ENCODE data around the gene SS18. TPM values are rescaled to one million over a fixed set of nuclear protein-coding genes. Genes with fewer than 3 reads are reported as not detected.

The SS18 gene
- total and polyA plus RNA-seq, 8 donors: 17.0 to 38.0 (median 20.2) TPM

DNA sequence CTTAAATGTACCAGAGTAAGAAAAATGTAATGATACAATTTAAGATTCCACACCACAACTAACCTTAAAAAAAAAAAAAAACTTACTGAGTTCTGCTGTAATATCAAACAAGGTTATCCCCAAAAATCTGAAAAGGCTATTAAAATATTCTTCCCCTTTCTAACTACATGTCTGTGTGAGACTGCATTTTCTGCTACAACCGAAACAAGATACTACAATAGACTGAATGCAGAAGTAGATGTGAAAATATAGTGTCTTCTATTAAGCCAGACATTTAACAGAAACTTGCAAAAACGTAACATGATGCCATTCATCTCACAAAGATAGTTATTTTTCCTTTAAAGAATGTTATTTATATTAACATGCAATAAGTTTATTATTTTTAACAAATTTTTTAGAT lies 16.2 kb downstream of the SS18 start:
- intact Hi-C loops (cut with DNase I): no loop called here
- FAIRE-seq (peak; percentile 76), DNase-seq (no peak), ATAC-seq (peak in 2 of 4 donors; percentile 8 to 36)
- WGBS, 2 donors: 55 to 64% methylated on average over 2 of the region's 2 CpGs
- no peaks in the 10 kb centered on the region for H3K9me3 ChIP-seq
- peaks cover 11 to 19% (median 17%) of the 10 kb centered on the region in 3 donors for H3K4me1 ChIP-seq
- no peak for TF ChIP-seq CTCF (IDR thresholded peaks at IDR 0.05)
- H3K27ac ChIP-seq: no peak overlapping the region
- no peaks in the 10 kb centered on the region for H3K27me3 ChIP-seq
- H3K36me3 ChIP-seq: peaks cover 0 to 19% (median 0%) of the 10 kb centered on the region in 3 donors
- H3K4me3 ChIP-seq: no peak overlapping the region

DNA sequence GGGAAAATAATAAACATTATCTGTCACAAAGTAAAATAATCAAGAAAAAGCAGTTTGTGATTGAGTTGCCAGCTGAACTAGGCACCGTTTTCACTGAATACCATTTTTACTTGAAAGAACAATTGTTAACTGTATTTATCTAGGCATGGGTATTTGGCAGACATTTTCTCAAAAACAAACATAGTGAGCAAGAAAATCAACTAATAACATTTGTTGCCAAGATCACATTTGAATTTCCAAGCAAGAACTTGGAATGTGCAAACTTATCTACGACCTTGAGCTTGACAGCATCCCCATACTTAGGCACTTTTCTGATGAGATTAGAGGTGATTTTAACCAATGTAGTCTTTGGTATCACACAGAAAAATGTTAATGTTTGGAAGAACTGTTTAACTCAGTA lies 16.7 kb downstream of the SS18 start:
- H3K36me3 ChIP-seq: peaks cover 0 to 21% (median 0%) of the 10 kb centered on the region in 3 donors
- TF ChIP-seq CTCF (IDR thresholded peaks at IDR 0.05): no peak
- ATAC-seq (peak; percentile 81 to 92 (median 90)), FAIRE-seq (no peak), DNase-seq (no peak)
- no peak overlapping the region for H3K4me3 ChIP-seq
- peak overlapping the region in 1 of 4 donors; percentile 21 for H3K27ac ChIP-seq
- peaks cover 11 to 19% (median 17%) of the 10 kb centered on the region in 3 donors for H3K4me1 ChIP-seq
- intact Hi-C loops (cut with DNase I): no loop called here
- H3K9me3 ChIP-seq: no peaks in the 10 kb centered on the region
- 7 to 15% methylated on average over 2 of the region's 2 CpGs for WGBS, 2 donors
- no peaks in the 10 kb centered on the region for H3K27me3 ChIP-seq

- Histone ChIP-seq H3K9me3 (no peaks in the 10 kb centered on the region), H3K4me1 (peaks cover 11 to 19% (median 17%) of the 10 kb centered on the region in 3 donors), H3K27ac (no peak overlapping the region), H3K4me3 (no peak overlapping the region), H3K36me3 (peaks cover 0 to 30% (median 3%) of the 10 kb centered on the region in 3 donors), H3K27me3 (no peaks in the 10 kb centered on the region)
- no peak for DNase-seq
- 99 to 100% methylated on average over 2 of the region's 2 CpGs for WGBS, 2 donors
- intact Hi-C loops (cut with DNase I): no loop called here
- no peak for FAIRE-seq
- no peak for ATAC-seq
- TF ChIP-seq CTCF (IDR thresholded peaks at IDR 0.05): no peak
Measured at GRCh38 chr18:26071725-26072124, 18.7 kb downstream of the SS18 start.

GRCh38 chr18:26071020-26071419 lies 19.4 kb downstream of the SS18 start:
- Histone ChIP-seq H3K4me1 (peaks cover 11 to 19% (median 17%) of the 10 kb centered on the region in 3 donors), H3K9me3 (no peaks in the 10 kb centered on the region), H3K27ac (no peak overlapping the region), H3K4me3 (no peak overlapping the region), H3K36me3 (peaks cover 0 to 30% (median 3%) of the 10 kb centered on the region in 3 donors), H3K27me3 (no peaks in the 10 kb centered on the region)
- no peak for ATAC-seq
- no peak for TF ChIP-seq CTCF (IDR thresholded peaks at IDR 0.05)
- no peak for DNase-seq
- no peak for FAIRE-seq
- intact Hi-C loops (cut with DNase I): no loop called here

DNA sequence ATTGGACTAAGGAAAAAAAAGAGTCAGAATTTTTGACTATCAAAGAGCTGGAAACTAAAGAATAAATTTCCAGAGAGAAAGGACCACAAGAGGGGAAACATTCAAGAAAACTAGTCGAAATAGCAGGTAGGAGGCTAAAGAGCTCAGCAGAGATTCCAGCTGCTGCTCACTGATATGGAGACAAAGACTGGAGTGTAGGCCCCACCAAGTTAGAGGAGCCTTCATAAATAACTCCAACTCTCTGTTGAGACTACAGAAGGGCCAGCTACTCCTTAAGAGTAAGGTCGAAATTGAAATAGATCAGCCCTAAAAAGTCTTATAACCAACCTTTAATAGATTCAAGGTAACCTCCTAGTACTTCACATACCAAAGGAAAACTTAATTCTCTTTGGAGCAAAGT lies 31.1 kb downstream of the SS18 start:
- TF ChIP-seq CTCF (IDR thresholded peaks at IDR 0.05): no peak
- FAIRE-seq: no peak
- no peak for DNase-seq
- H3K9me3 ChIP-seq: no peaks in the 10 kb centered on the region
- H3K36me3 ChIP-seq: peaks cover 0 to 6% (median 0%) of the 10 kb centered on the region in 3 donors
- WGBS, 2 donors: 75 to 82% methylated on average over 2 of the region's 2 CpGs
- no peak overlapping the region for H3K27ac ChIP-seq
- no peak overlapping the region for H3K4me3 ChIP-seq
- no peak for ATAC-seq
- peaks cover 0 to 8% (median 3%) of the 10 kb centered on the region in 3 donors for H3K4me1 ChIP-seq
- intact Hi-C loops (cut with DNase I): no loop called here
- no peaks in the 10 kb centered on the region for H3K27me3 ChIP-seq

All from pancreas (tissue), 10 donors.